Caki2 (cell line): ENCODE data around the gene HS3ST5. TPM values are rescaled to one million over a fixed set of nuclear protein-coding genes. Genes with fewer than 3 reads are reported as not detected.
A peak's percentile ranks its signal among the peaks of the same experiment; 100 is the strongest.
"Not testable (repeated sequence)": the region's sequence is repeated elsewhere in the genome, so short reads cannot be mapped to it uniquely, and the experiment has no call there.

Experiments used
- DNase-seq: peaks from one replicate; pipeline ENCODE4 v3.0.0-alpha.2; 2015; ENCODE audit warnings: low read depth
- in situ Hi-C: cut with HindIII; loops from 2 replicates; pipeline ENCODE4 v1.10.0; 2016; ENCODE audit warnings: low sequenced_read_pairs, low pct_unique_long_range_greater_than_20kb, mixed read lengths
- total RNA-seq: library from RNA; depleted of rRNA; stranded (reverse); fragments of >200 nt; shearing (Covaris generic); gene quantifications from 2 replicates; pipeline ENCODE4 v1.2.3, GENCODE V29; 2014; ENCODE audit warnings: low replicate concordance

The HS3ST5 gene
- total RNA-seq, 1 experiment from 2014 or later, result not detected

DNA sequence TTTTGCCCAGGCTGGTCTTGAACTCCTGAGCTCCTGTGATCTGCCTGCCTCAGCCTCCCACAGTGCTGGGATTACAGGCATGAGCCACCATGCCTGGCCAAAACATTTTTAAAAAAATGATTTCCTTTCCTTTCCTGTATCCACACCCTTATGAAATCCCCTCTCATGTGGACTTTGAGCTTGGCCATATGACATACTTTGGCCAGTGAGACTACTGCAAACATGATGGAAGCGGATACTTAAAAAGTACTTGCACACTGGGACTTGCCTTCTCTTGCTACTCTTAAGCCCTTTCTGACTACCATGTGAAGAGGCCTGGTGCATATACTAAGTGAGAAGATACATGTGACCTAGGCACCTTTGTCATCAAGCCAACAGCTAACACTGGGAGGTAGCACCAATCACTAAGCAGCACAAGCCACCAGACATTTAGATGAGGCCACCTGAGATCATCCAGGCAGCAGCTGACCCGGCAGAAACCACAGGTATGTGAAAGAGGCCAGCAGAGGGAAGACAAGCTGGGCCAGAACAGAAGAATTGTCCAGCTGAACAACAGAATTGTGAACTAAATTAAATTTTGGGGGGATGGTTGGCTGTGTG, 293.4 kb downstream of the HS3ST5 start:
- peak; percentile 12 for DNase-seq
- in situ Hi-C loops, result no loop called here

DNA sequence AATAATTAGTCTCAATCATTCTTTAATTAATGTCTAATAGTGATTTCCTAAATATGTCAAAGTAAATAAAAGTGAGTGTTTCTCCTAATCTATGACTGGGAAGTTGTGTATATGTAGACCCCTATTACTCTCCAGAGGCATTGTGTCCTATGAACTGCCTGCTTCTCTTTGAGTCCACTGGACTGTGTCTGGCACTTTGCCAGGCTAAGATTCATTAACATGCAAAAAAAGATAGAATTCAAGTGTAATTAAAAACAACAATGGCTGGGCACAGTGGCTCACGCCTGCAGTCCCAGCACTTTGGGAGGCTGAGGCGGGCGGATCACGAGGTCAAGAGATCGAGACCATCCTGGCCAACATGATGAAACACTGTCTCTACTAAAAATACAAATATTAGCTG, 298.3 kb downstream of the HS3ST5 start:
- DNase-seq, in situ Hi-C loops: not testable (repeated sequence)

DNA sequence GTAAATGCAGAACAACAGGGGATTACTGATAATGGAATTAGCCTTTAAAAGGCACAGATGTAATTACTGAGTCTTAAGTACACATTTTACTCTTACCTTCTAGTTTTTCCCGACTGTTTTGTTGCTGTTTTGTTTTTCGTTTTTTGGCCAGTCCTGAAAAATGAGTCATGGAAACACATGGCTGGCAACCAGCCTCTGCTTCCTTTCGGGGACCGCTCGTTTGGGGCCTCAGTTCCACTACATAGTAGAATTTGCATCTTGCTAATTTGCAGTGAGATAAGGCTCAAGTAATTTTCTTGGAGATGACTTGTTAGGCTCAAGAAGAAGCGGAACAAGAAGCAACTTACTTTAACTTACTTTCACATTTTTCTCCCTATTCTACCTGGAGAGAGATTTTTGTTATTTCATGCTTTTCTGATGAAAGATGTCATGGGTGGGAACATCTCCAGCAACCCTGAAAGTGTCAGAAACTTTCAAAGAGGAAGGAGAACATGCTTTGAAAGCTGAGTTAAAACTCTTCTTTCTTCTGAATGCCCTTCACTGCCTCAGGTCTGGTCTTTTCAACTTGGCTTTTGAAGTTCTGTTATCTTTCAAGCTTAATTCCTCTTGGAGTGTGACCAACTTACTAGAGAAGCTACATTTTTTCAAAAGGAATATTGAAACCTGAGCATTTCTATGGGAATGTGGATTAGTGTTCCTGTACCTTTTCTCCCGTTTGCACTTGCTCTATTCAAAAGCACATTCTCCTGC, 300.4 kb downstream of the HS3ST5 start:
- in situ Hi-C loops, result no loop called here
- no peak for DNase-seq

DNA sequence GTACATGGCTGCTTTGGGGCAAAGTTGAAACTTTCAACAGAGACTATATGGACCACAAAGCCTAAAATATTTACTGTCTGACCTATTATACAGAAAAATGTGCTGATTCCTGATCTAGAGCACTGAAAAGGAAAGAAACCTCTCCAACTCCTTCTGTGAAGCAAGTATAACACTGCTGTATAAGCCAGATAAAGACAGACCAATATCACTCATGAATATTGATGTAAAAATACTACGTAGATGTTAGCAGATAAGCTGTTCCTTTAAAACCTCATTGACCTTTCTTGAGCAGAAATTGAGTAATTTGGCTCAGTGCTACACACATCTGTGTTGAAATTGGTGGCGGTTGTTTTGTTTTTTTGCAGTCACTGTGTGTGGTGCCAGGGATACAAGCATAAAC, 302.0 kb downstream of the HS3ST5 start:
- DNase-seq, result no peak
- in situ Hi-C loops, result no loop called here

DNA sequence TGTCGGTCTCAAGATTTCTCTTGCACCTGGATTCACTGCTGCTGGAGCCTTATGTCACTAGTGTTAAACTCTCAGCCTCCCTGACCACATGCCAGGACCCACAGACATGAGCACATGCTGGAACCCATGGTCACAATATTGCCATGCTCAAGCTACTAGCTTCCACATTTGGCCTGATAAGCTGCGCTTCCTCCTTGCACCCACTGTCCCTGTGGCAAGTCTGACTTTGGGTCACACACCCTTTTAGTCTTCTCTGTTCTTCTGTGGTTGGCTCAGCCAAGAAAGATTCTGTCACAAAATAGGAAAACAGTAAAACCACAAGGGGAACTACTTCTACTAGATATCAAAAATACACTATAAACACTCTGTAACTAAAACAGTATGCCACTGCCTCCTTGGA, 303.0 kb downstream of the HS3ST5 start:
- in situ Hi-C loops, result no loop called here
- DNase-seq, result no peak

DNA sequence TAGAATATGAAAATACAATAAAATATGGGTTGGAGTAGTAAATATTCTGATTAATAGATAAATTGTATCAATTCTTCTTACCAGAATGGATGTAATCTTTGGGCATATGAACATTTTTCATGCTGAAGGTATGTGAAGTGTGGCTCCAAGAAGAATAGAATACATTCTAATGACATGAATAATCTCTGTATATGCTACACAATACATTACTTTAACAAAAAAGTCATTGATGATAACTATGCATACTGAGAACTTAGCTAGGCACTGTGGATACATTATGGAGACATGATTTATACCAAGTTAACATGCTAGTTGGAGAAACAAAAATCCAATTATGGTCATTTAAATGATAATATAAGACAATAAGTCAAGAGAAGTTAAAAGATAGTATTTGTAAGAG, 309.2 kb downstream of the HS3ST5 start:
- no peak for DNase-seq
- in situ Hi-C loops, result no loop called here

DNA sequence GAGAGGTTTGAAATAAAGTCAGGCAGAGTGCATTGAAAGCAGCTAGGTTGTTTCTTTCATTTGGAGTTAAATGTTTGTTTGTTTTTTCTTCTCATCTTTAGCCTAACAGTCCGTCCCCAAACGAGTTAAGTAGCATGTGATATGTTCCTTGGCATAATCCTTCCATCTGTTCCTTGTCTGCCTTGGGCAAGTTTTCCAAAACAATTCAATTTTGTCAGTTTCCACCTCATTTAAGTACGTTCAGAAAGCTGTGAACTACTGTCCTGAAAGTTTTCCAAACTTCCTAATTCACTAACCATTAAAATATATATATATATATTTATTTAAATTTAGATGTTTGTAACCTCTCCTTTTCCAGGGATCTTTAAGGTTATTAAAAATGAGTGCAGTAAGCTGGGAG, 310.1 kb downstream of the HS3ST5 start:
- DNase-seq, result no peak
- in situ Hi-C loops, result no loop called here

DNA sequence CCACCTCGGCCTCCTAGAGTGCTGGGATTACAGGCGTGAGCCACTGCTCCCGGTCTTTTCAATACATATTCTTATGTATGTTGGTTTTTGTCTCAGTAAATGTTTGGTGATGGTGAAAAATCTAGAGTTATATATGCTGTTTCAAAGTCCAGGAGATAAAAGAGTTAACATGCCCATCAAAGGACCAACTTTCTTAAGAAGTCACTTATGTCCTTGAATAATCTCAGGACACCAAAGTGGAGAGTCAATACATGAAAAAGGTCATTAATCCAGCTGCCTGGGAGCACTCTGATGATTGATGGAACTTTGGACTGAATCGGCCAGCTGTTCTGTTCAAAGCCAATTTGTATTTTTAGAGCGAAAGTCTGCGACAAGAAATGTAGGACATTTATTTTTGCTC, 312.1 kb downstream of the HS3ST5 start:
- in situ Hi-C loops, result no loop called here
- DNase-seq, result no peak

DNA sequence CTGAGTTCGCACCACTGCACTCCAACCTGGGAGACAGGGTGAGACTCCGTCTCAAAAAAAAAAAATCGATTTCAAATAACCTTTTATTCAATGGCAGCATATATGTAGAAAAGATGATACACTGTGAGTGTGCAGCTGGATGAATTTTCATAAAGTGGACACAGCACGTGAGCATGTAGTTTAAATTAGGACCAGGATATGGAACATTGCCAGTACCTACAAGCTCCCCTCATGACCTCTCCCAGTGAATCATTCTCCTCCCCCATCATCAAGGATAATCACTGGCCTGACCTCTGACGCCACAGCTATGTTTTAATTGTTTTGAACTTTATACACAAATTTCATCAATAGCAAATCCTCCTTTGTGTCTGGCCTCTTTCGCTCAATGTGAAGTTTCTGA, 318.1 kb downstream of the HS3ST5 start:
- no peak for DNase-seq
- in situ Hi-C loops, result no loop called here

DNA sequence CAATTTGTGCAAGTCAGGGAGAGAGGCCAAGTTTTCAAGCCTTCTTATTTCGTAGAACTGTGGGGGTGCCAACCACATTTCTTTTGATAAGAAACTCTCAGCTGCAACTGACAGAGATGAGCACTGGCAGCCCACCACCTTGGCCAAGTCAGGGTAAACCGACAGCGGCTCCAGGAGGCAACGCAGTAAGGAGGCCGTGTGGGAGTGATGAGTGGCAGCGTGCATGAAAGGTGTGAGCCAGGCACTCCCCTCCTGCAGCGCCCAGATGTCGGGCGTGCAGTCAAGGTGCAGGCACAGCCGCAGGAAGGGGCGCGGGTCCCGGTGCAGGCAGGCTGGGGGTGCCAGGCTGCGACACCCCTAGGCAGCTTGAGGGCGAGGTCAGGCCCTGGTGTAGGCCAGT, 322.6 kb downstream of the HS3ST5 start:
- in situ Hi-C loops, result no loop called here
- DNase-seq, result no peak

DNA sequence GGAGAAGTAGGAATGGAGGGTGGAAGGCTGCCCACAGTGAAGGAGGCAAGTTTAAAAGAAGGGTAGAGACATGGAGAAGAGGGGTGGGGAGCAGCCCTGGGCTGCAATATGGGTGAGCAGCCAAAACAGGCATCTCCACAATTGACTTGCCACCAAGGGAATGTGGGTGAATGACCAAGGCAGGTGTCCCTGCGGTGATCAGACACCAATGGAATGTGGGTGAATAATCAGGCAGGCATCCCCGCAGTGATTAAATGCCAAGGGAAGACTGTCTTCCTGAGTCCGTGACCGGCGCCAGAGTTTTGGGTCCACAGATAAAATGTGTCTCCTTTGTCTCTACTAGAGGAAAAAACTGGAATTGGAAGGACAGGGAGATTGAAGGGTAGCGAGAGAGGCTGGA, 325.7 kb downstream of the HS3ST5 start:
- in situ Hi-C loops, DNase-seq: not testable (repeated sequence)

DNA sequence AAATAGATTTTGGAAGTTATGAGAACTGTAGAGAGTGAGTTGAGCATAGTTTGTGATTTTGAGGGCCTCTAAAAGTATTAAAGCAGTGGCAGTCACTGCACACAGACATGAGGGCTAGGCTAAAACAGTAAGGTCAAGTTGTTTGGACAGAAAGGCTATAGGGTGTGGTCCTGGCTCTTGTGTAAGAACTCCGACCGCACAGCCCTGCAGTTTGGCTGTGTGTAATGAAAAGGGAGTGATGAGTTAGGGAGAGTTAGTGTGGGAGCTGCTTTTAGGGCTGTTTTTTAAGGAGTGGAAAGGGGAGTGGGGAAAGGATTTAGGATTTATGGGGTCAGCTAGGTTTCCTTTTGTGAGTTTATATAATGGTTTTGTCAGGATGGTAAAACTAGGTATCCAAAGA, 328.7 kb downstream of the HS3ST5 start:
- in situ Hi-C loops, DNase-seq: not testable (repeated sequence)

DNA sequence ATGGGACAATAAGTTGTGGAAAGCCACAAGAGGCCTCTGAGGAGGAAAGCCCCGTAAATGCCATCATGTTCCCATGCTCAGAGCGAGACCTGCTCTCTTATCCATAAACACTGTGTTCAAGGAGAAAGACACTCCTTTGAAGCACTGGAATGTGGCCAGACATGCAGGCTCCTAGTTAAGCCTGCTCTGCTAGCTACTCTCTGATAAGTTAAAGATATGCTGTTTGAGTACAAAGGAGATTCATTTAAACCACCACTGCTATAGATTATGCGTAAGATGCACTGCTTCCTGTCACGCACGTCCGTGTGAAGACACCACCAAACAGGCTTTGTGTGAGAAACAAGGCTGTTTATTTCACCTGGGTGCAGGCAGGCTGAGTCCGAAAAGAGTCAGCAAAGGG, 331.3 kb downstream of the HS3ST5 start:
- in situ Hi-C loops, DNase-seq: not testable (repeated sequence)

DNA sequence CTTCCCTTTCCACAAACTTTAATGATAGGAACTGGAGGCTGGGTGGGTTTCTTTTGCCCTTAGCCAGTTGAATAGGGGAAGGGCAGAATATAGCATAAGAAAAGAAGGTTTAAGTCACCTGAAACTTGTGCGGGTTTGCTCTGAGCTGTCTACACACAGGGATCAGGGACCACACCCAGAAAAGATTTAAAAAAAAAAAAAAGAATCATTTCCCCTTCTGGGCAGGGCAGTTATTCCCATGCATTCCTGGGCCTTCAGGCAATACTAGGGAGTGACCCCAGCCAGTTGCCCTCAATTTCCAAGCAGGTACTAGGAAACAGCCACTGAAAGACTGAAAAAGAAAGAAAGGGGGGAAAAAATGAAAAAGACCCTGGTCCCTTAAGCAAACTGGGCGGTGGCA, 332.3 kb downstream of the HS3ST5 start:
- in situ Hi-C loops, result no loop called here

DNA sequence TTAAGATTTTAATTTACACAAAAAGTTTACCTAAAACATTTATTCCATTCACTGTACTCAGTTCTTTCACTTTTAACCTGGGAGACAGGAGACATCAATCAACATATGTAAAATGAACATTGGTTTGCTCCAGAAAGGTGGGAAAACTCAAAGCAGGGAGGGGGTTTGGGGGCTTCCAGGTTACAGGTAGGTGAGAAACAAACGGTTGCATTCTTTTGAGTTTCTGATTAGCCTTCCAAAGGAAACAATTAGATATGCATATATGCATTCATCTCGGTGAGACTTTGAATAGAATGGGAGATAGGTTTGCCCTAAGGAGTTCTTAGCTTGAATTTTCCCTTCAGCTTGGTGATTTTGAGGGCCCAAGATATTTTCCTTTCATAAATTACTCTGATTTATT, 333.6 kb downstream of the HS3ST5 start:
- no peak for DNase-seq
- in situ Hi-C loops, result no loop called here

More for the DNA sequence above, 332.3 kb downstream of the HS3ST5 start:
- DNase-seq, result no peak

DNA sequence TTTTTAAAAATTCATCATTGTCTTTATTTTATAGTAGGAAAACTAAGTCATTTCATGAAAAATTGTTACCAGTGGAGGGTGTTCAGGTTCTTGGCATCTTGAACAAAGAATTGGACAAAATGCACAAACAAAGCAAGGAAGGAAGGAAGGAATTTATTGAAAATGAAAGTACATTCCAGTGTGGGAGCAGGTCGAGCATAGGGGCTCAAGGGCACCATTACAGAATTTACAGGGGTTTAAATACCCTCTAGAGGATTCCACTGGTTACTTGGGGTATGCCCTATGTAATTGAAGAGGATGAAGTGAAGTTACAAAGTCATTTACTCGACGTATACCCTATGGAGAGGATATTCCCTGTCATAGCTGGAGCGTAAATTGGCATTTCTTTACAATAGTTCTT, 334.5 kb downstream of the HS3ST5 start:
- in situ Hi-C loops, result no loop called here
- DNase-seq, result no peak

DNA sequence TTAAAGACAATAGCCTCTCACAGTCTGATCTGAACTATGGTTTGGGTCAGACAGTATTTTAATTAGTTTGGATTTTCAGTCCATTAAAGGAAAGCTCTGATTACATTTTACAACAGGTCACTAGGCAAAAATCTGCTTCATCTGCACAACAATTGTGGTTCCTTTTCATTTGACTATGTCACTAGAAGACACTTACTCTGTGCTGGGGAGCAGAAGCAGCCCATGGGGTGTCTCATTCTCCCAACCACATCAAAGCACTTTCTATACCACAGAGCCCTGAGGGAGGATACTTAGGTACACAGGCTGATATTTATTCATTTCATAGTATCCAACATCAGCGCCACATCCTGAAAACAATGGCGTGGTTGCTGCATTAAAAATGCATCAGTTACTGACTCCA, 335.3 kb downstream of the HS3ST5 start:
- in situ Hi-C loops, result no loop called here
- no peak for DNase-seq
